HepG2 (cell line): Measurements from ENCODE around the gene PEX5. TPM values are rescaled to one million over a fixed set of nuclear protein-coding genes. Genes with fewer than 3 reads are reported as not detected.

Experiments
- ATAC-seq: fragments of 200-7000 bp; cut with Tn5 transposase; 3 replicates; pipeline ENCODE4 v1.9.1; 2020; ENCODE audit warnings: mild to moderate bottlenecking, moderate library complexity
- Bru-seq: library from RNA; stranded (reverse); fragments of 400-500 nt; gene quantifications from one replicate; lab custom pipeline; 2021; lab: Mats Ljungman, UMichigan
- BruChase-seq, 2 experiments: library from RNA; stranded (reverse); fragments of 400-500 nt; gene quantifications; one replicate each; lab custom pipeline; 2021; lab: Mats Ljungman, UMichigan
- BruUV-seq: library from RNA; stranded (reverse); fragments of 400-500 nt; replicated peaks from 2 replicates; lab custom pipeline; 2021; lab: Mats Ljungman, UMichigan
- CTCF ChIA-PET: fragments of 300-600 bp; formaldehyde crosslinking; extraction: SDS; loops from one replicate; lab custom pipeline; 2021; ENCODE audit warnings: low total read pairs, inconsistent platforms, low intra/inter-chr PET ratio; lab: Yijun Ruan, JAX
- POLR2A ChIA-PET: fragments of 350-600 bp; sonication (Branson Sonifier 250); formaldehyde crosslinking; loops from one replicate; lab custom pipeline; 2020; ENCODE audit warnings: antibody characterized with exemption, inconsistent platforms; lab: Yijun Ruan, JAX
- DNase-seq: peaks from one replicate; pipeline ENCODE4 v3.0.0-alpha.2; 2015; ENCODE audit warnings: low spot score
- FAIRE-seq: peaks from 3 replicates; lab custom pipeline; 2011; peaks lifted over from hg19 to GRCh38; lab: Jason Lieb, UNC
- H2AFZ ChIP-seq: one replicate; pipeline ENCODE4 v1.6.1; 2011; ENCODE audit warnings: low read length, inconsistent platforms
- H3K27ac ChIP-seq: fragments of 300-600 bp; 3 replicates; pipeline ENCODE4 v1.8.0; 2011; ENCODE audit warnings: mixed run types, mild to moderate bottlenecking, mixed read lengths, low read length, inconsistent platforms; ENCODE audit not compliant: insufficient read depth; ENCODE audit errors: extremely low read length
- H3K27me3 ChIP-seq, 2 experiments: fragments of 200-600 bp in 1 of 2; 2 replicates in 1 of 2; 3 replicates in 1 of 2; pipeline versions ENCODE4 v1.6.0 to v1.8.0; 2011; ENCODE audit warnings: low read length in 2 of 2, mild to moderate bottlenecking in 2 of 2, moderate library complexity in 2 of 2, inconsistent platforms in 1 of 2; ENCODE audit not compliant: insufficient read depth in 2 of 2, control insufficient read depth in 1 of 2
- H3K36me3 ChIP-seq, 2 experiments: fragments of 200-600 bp in 1 of 2; replicated peaks in 1 of 2; 2 replicates in 1 of 2; 3 replicates in 1 of 2; pipeline versions ENCODE4 v1.5.1 to v1.8.0; 2011; ENCODE audit warnings: low read length in 2 of 2, inconsistent platforms in 1 of 2; ENCODE audit not compliant: insufficient read depth in 2 of 2, control insufficient read depth in 1 of 2
- H3K4me1 ChIP-seq: 2 replicates; pipeline ENCODE4 v1.5.1; 2012; ENCODE audit warnings: low read length, inconsistent platforms; ENCODE audit not compliant: insufficient read depth
- H3K4me2 ChIP-seq: 2 replicates; pipeline ENCODE4 v1.6.0; 2011; ENCODE audit warnings: low read depth, low read length, inconsistent platforms
- H3K4me3 ChIP-seq, 3 experiments: fragments of 200-600 bp in 1 of 3; sonication (generic), shearing (Covaris generic) in 1 of 3; replicated peaks in 1 of 3; 2 replicates each; pipeline ENCODE4 v1.5.1; 2011 to 2016; ENCODE audit warnings: low read length in 3 of 3, inconsistent platforms in 2 of 3, low read depth in 2 of 3, mild to moderate bottlenecking in 2 of 3, control low read depth in 1 of 3, mixed read lengths in 1 of 3; ENCODE audit not compliant: insufficient read depth in 1 of 3
- H3K79me2 ChIP-seq: one replicate; pipeline ENCODE4 v1.6.1; 2011; ENCODE audit warnings: low read length, inconsistent platforms; ENCODE audit not compliant: insufficient read depth
- H3K9ac ChIP-seq: 2 replicates; pipeline ENCODE4 v1.6.0; 2011; ENCODE audit warnings: mild to moderate bottlenecking, low read depth, low read length, inconsistent platforms; ENCODE audit not compliant: insufficient read depth
- H3K9me3 ChIP-seq: 2 replicates; pipeline ENCODE4 v1.5.1; 2012; ENCODE audit warnings: mild to moderate bottlenecking, low read length
- H4K20me1 ChIP-seq: 2 replicates; pipeline ENCODE4 v1.6.0; 2011; ENCODE audit warnings: inconsistent platforms, mild to moderate bottlenecking, low read length, moderate library complexity; ENCODE audit not compliant: insufficient read depth
- CCDC6 ChIP-seq: sonication (generic); formaldehyde crosslinking; IDR thresholded peaks from 2 replicates; pipeline ENCODE4 v1.8.1; 2022; ENCODE audit warnings: mild to moderate bottlenecking, missing genetic modification reagents, moderate library complexity
- GABPB1 ChIP-seq: IDR thresholded peaks from 2 replicates; pipeline ENCODE4 v1.6.1; 2016; ENCODE audit warnings: mild to moderate bottlenecking, missing genetic modification reagents, moderate library complexity, missing compliant biosample characterization
- HNRNPLL ChIP-seq: fragments of 200-400 bp; formaldehyde crosslinking; IDR thresholded peaks from 2 replicates; pipeline ENCODE4 v1.6.1; 2017; ENCODE audit warnings: mild to moderate bottlenecking, low read depth, low read length; ENCODE audit not compliant: poor library complexity, severe bottlenecking
- POLR2A ChIP-seq, 2 experiments: IDR thresholded peaks; 2 replicates each; pipeline ENCODE4 v1.6.1; 2011; ENCODE audit warnings: low read depth in 2 of 2, low read length in 2 of 2, mild to moderate bottlenecking in 1 of 2, moderate library complexity in 1 of 2; ENCODE audit not compliant: insufficient read depth in 1 of 2
- RXRB ChIP-seq: IDR thresholded peaks from 2 replicates; pipeline ENCODE4 v1.6.1; 2016; ENCODE audit warnings: borderline replicate concordance, missing genetic modification reagents, missing compliant biosample characterization
- SP5 ChIP-seq: IDR thresholded peaks from 2 replicates; pipeline ENCODE4 v1.6.1; 2016; ENCODE audit warnings: low read depth, borderline replicate concordance
- ZNF547 ChIP-seq: sonication (generic); formaldehyde crosslinking; IDR thresholded peaks from 2 replicates; pipeline ENCODE4 v1.5.1; 2020; ENCODE audit warnings: mild to moderate bottlenecking, missing genetic modification reagents
- ZNF703 ChIP-seq: sonication (generic); formaldehyde crosslinking; IDR thresholded peaks from 2 replicates; pipeline ENCODE4 v1.5.1; 2020; ENCODE audit warnings: missing genetic modification reagents, mild to moderate bottlenecking, moderate library complexity, borderline replicate concordance
- ZNF816 ChIP-seq: sonication (generic); formaldehyde crosslinking; IDR thresholded peaks from 2 replicates; pipeline ENCODE4 v1.8.0; 2022; ENCODE audit warnings: missing genetic modification reagents, mild to moderate bottlenecking, borderline replicate concordance
- WGBS: methylation state at CpG from one replicate; pipeline ENCODE4 v1.1.6; 2017; ENCODE audit warnings: low lambda C conversion rate; 5-methylcytosine and 5-hydroxymethylcytosine counted together
- in situ Hi-C: cut with HindIII; loops from 2 replicates; pipeline ENCODE4 v1.10.0; 2017; ENCODE audit warnings: low pct_unique_long_range_greater_than_20kb; ENCODE audit not compliant: extremely low pct_ligation_motif_present
- intact Hi-C: fragments of 100-400 bp; cut with micrococcal nuclease; formaldehyde crosslinking; loops from one replicate; pipeline ENCODE4 v1.10.0; 2022; ENCODE audit not compliant: unreplicated experiment
- long read RNA-seq, 2 experiments: library from RNA in 1 of 2; library from polyadenylated mRNA in 1 of 2; stranded (forward) in 1 of 2; unstranded in 1 of 2; transcript quantifications; one replicate each; pipeline ENCODE4 v2.0.0, GENCODE V29; 2019 to 2022
- polyA minus RNA-seq, 3 experiments: library from RNA; depleted of rRNA, polyadenylated mRNA; stranded (reverse); fragments of >200 nt; gene quantifications; 2 replicates each; pipeline ENCODE4 v1.2.3, GENCODE V29; 2011; ENCODE audit warnings: low replicate concordance in 1 of 3
- polyA plus RNA-seq, 8 experiments: library from polyadenylated mRNA; depleted of rRNA in 3 of 8; stranded (reverse) in 7 of 8; unstranded in 1 of 8; fragments of >200 nt; fragmentation: Illumina TruSeq in 4 of 8; extraction: Trizol in 4 of 8; gene quantifications; 2 replicates each; pipeline versions ENCODE4 v1.2.1 to v1.2.3, GENCODE V29; 2011 to 2016; ENCODE audit warnings: low read depth in 4 of 8, missing spikeins in 1 of 8, mixed read lengths in 1 of 8; ENCODE audit not compliant: insufficient read depth in 1 of 8
- total RNA-seq, 5 experiments: library from RNA; depleted of rRNA; stranded (reverse); fragments of >200 nt; fragmentation: Illumina TruSeq; extraction: Trizol; gene quantifications; 2 replicates each; pipeline ENCODE4 v1.2.3, GENCODE V29; 2016; ENCODE audit warnings: low read depth in 1 of 5
- TF ChIP-seq, protein P1 (sequence below): fragments of 450-650 bp; IDR thresholded peaks from 2 replicates; pipeline ENCODE4 v1.6.1; 2017
- TF ChIP-seq, protein P2 (sequence below): IDR thresholded peaks from 2 replicates; pipeline ENCODE4 v1.6.1; 2016; ENCODE audit warnings: missing genetic modification reagents, missing compliant biosample characterization
- TF ChIP-seq, protein P3 (sequence below): sonication (generic); formaldehyde crosslinking; IDR thresholded peaks from 2 replicates; pipeline ENCODE4 v1.5.1; 2020; ENCODE audit warnings: missing genetic modification reagents, mild to moderate bottlenecking, borderline replicate concordance
- TF ChIP-seq, protein P4 (sequence below): sonication (generic); formaldehyde crosslinking; IDR thresholded peaks from 2 replicates; pipeline ENCODE4 v1.4.0; 2020; ENCODE audit warnings: mild to moderate bottlenecking, missing genetic modification reagents

The PEX5 gene
- total RNA-seq (2016; rRNA removed; fragmentation: Illumina TruSeq; extraction: Trizol) (29.0 and 35.2 TPM in 2 replicates), polyA plus RNA-seq (2011; rRNA removed) (16.4 and 17.4 TPM in 2 replicates), polyA minus RNA-seq (2011; rRNA and poly(A)+ RNA removed; ENCODE audit: low replicate concordance) (23.0 and 24.3 TPM in 2 replicates), Bru-seq, nascent RNA (percentile 63 among the genes with signal in this experiment), BruChase-seq, experiment 1, labeled RNA remaining after a 6-hour chase (percentile 77 among the genes with signal in this experiment), BruChase-seq, experiment 2, labeled RNA remaining after a 2-hour chase (percentile 69 among the genes with signal in this experiment)
- total RNA-seq (2016; cell fraction: cytosol; rRNA removed; fragmentation: Illumina TruSeq; extraction: Trizol; ENCODE audit: low read depth): 25.2 and 29.3 TPM in 2 replicates
- total RNA-seq (2016; cell fraction: insoluble cytoplasmic fraction; rRNA removed; fragmentation: Illumina TruSeq; extraction: Trizol): 29.8 and 33.2 TPM in 2 replicates
- 26.2 and 26.3 TPM in 2 replicates for total RNA-seq (2016; cell fraction: membrane; rRNA removed; fragmentation: Illumina TruSeq; extraction: Trizol)
- 19.6 and 20.8 TPM in 2 replicates for total RNA-seq (2016; cell fraction: nucleus; rRNA removed; fragmentation: Illumina TruSeq; extraction: Trizol)
- polyA plus RNA-seq (2011; cell fraction: cytosol; rRNA removed): 15.0 and 16.0 TPM in 2 replicates
- polyA plus RNA-seq (2011; cell fraction: nucleus; rRNA removed): 23.2 and 24.1 TPM in 2 replicates
- polyA plus RNA-seq (2012): 22.6 and 23.6 TPM in 2 replicates
- polyA plus RNA-seq (2016; cell fraction: cytosol; fragmentation: Illumina TruSeq; extraction: Trizol; ENCODE audit: low read depth): 5.1 and 5.5 TPM in 2 replicates
- 26.7 and 30.1 TPM in 2 replicates for polyA plus RNA-seq (2016; cell fraction: insoluble cytoplasmic fraction; fragmentation: Illumina TruSeq; extraction: Trizol; ENCODE audit: low read depth)
- 12.7 and 15.4 TPM in 2 replicates for polyA plus RNA-seq (2016; cell fraction: membrane; fragmentation: Illumina TruSeq; extraction: Trizol; ENCODE audit: low read depth)
- polyA plus RNA-seq (2016; cell fraction: nucleus; fragmentation: Illumina TruSeq; extraction: Trizol; ENCODE audit: insufficient read depth, low read depth): 26.8 and 27.9 TPM in 2 replicates
- polyA minus RNA-seq (2011; cell fraction: cytosol; rRNA and poly(A)+ RNA removed): 11.6 and 15.5 TPM in 2 replicates
- polyA minus RNA-seq (2011; cell fraction: nucleus; rRNA and poly(A)+ RNA removed): 11.2 and 15.5 TPM in 2 replicates
- long read RNA-seq, experiment 1, partial matches to known transcripts: 0 of 4 reads
- long read RNA-seq, experiment 1, other reads (novel, unspliced or antisense): 4 of 4 reads
- long read RNA-seq, experiment 2, partial matches to known transcripts: 31 of 60 reads
- long read RNA-seq, experiment 2, other reads (novel, unspliced or antisense): 21 of 60 reads

- no peaks in the 10 kb centered on the region for H4K20me1 ChIP-seq
- no peaks in the 10 kb centered on the region for H3K9me3 ChIP-seq
- peak within 1 kb of the TSS; percentile 95 for H2AFZ ChIP-seq
- peaks cover 0 to 14% of the 10 kb centered on the region in 2 experiments; a peak in 2 of 5 replicates for H3K36me3 ChIP-seq
- no TSS peak for BruUV-seq
- POLR2A ChIA-PET: interaction anchor here (0.7 to 2.0 kb wide), 2 partner anchors 64 to 66 kb away, joined by 3 to 5 read pairs; no protein-coding TSS in a partner anchor
- CTCF ChIA-PET: interaction anchor here (2.3 kb wide), 1 partner anchor 47 kb away, joined by 16 read pairs; no protein-coding TSS in a partner anchor
- peak within 1 kb of the TSS; percentile 52 for H3K27ac ChIP-seq
- peak; percentile 28 for FAIRE-seq
- H3K79me2 ChIP-seq: peaks cover 5% of the 10 kb centered on the region
- DNase-seq: peak; percentile 83
- H3K9ac ChIP-seq: peak within 1 kb of the TSS; percentile 75
- H3K4me3 ChIP-seq: peak within 1 kb of the TSS; percentile 77 to 95 (median 84)
- no peaks in the 10 kb centered on the region; a peak in 1 of 5 replicates for H3K27me3 ChIP-seq
- intact Hi-C loops: no loop called here
- peak; percentile 90 for ATAC-seq
- 1% methylated on average over 26 of the region's 68 CpGs for WGBS
- peak within 1 kb of the TSS; percentile 95 for H3K4me2 ChIP-seq
- peaks cover 37% of the 10 kb centered on the region for H3K4me1 ChIP-seq
- in situ Hi-C loops: loop anchor here (5.0 kb wide), 1 partner anchor 57 kb away; the partner anchor contains the start of gene CLSTN3
- TF ChIP-seq GABPB1 (CRISPR knock-in tag): peak; percentile 81
- TF ChIP-seq, protein P1, sequence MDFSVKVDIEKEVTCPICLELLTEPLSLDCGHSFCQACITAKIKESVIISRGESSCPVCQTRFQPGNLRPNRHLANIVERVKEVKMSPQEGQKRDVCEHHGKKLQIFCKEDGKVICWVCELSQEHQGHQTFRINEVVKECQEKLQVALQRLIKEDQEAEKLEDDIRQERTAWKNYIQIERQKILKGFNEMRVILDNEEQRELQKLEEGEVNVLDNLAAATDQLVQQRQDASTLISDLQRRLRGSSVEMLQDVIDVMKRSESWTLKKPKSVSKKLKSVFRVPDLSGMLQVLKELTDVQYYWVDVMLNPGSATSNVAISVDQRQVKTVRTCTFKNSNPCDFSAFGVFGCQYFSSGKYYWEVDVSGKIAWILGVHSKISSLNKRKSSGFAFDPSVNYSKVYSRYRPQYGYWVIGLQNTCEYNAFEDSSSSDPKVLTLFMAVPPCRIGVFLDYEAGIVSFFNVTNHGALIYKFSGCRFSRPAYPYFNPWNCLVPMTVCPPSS: no peak
- no peak for TF ChIP-seq ZNF816 (CRISPR knock-in tag)
- no peak for TF ChIP-seq ZNF703 (CRISPR knock-in tag)
- no peak for TF ChIP-seq CCDC6
- TF ChIP-seq SP5 (CRISPR knock-in tag): peak; percentile 69; the same call in 1 of the 2 replicates
- TF ChIP-seq POLR2A (IDR thresholded peaks at IDR 0.05; ENCODE audit: insufficient read depth in 1 of 2, low read depth in 2 of 2, low read length in 2 of 2): peak in 1 of 2 experiments; percentile 50; a peak in 2 of 4 replicates
- TF ChIP-seq, protein P2, sequence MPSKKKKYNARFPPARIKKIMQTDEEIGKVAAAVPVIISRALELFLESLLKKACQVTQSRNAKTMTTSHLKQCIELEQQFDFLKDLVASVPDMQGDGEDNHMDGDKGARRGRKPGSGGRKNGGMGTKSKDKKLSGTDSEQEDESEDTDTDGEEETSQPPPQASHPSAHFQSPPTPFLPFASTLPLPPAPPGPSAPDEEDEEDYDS (CRISPR knock-in tag): no peak
- no peak for TF ChIP-seq HNRNPLL
- no peak for TF ChIP-seq RXRB
- TF ChIP-seq, protein P3, sequence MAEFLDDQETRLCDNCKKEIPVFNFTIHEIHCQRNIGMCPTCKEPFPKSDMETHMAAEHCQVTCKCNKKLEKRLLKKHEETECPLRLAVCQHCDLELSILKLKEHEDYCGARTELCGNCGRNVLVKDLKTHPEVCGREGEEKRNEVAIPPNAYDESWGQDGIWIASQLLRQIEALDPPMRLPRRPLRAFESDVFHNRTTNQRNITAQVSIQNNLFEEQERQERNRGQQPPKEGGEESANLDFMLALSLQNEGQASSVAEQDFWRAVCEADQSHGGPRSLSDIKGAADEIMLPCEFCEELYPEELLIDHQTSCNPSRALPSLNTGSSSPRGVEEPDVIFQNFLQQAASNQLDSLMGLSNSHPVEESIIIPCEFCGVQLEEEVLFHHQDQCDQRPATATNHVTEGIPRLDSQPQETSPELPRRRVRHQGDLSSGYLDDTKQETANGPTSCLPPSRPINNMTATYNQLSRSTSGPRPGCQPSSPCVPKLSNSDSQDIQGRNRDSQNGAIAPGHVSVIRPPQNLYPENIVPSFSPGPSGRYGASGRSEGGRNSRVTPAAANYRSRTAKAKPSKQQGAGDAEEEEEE (CRISPR knock-in tag): no peak
- peak; percentile 47; the same call in 1 of the 2 replicates for TF ChIP-seq ZNF547
- TF ChIP-seq, protein P4, sequence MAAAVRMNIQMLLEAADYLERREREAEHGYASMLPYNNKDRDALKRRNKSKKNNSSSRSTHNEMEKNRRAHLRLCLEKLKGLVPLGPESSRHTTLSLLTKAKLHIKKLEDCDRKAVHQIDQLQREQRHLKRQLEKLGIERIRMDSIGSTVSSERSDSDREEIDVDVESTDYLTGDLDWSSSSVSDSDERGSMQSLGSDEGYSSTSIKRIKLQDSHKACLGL (CRISPR knock-in tag): peak; percentile 49; the same call in 1 of the 2 replicates
Observed at GRCh38 chr12:7189398-7190267, at the start of gene PEX5. TSS of gene PEX5 (plus strand) at chr12:7189686. CDS start at chr12:7190378, 692 bp downstream.
